ENCODE results near the gene GPRC5C. TPM values are rescaled to one million over a fixed set of nuclear protein-coding genes. Genes with fewer than 3 reads are reported as not detected.

GPRC5C gene
- total and polyA plus RNA-seq, 9 of the 15 experiments (the other 6 are each of a cell fraction or from before 2014, with no cell fraction given), result 0.28 to 9.0 (median 4.1) TPM

GRCh38 chr17:74386386-74386785 lies 45.5 kb upstream of the GPRC5C start (continued):
- TF ChIP-seq ZNF384 (IDR thresholded peaks at IDR 0.05; ENCODE audit: low read depth, low read length) (no peak), DDX20 (tag; IDR thresholded peaks at IDR 0.05; ENCODE audit: low read depth) (no peak), SIN3A (IDR thresholded peaks at IDR 0.05; ENCODE audit: borderline replicate concordance in 2 of 2, control insufficient read depth in 1 of 2, low read depth in 2 of 2, low read length in 2 of 2) (no peak), CREM (IDR thresholded peaks at IDR 0.05; ENCODE audit: low read depth) (0 out of 2 replicates have a peak, but pooled peaks have one; percentile 10), TARDBP (IDR thresholded peaks at IDR 0.05) (no peak), HMBOX1 (IDR thresholded peaks at IDR 0.05) (peak; percentile 86), TBP (optimal IDR thresholded peaks at IDR 0.05; ENCODE audit: low read depth, low read length) (no peak), CC2D1A (IDR thresholded peaks at IDR 0.05) (no peak), ILF3 (IDR thresholded peaks at IDR 0.05; ENCODE audit: borderline replicate concordance) (no peak), EZH2 (IDR thresholded peaks at IDR 0.05; ENCODE audit: borderline replicate concordance, low read depth, low read length) (no peak), MEF2D (tag; conservative IDR thresholded peaks at IDR 0.05; ENCODE audit: low read depth) (peak; percentile 41; the same call in 1 of the 2 replicates), ZNF174 (CRISPR knock-in tag; IDR thresholded peaks at IDR 0.05) (no peak), NFIC (IDR thresholded peaks at IDR 0.05) (0 out of 2 replicates have a peak, but pooled peaks have one; percentile 5), NR2C2 (CRISPR knock-in tag; IDR thresholded peaks at IDR 0.05) (no peak), NR2C2 (tag; IDR thresholded peaks at IDR 0.05) (peak; percentile 55; the same call in 1 of the 2 replicates), NFXL1 (CRISPR knock-in tag; IDR thresholded peaks at IDR 0.05) (no peak), FOXA3 (CRISPR knock-in tag; conservative IDR thresholded peaks at IDR 0.05 in 1 of 2, IDR thresholded peaks at IDR 0.05 in 1 of 2) (no peak), KHSRP (IDR thresholded peaks at IDR 0.05) (no peak), ZNF551 (CRISPR knock-in tag; IDR thresholded peaks at IDR 0.05) (no peak), ATF2 (CRISPR knock-in tag; IDR thresholded peaks at IDR 0.05) (no peak), ZBTB17 (CRISPR knock-in tag; IDR thresholded peaks at IDR 0.05) (peak; percentile 80; the same call in 1 of the 2 replicates), NFYB (IDR thresholded peaks at IDR 0.05; ENCODE audit: extremely low read depth, insufficient read length) (no peak), RCOR1 (IDR thresholded peaks at IDR 0.05; ENCODE audit: borderline replicate concordance in 1 of 2, low read depth in 2 of 2, low read length in 2 of 2) (no peak), PURB (CRISPR knock-in tag; IDR thresholded peaks at IDR 0.05; ENCODE audit: low read depth) (no peak), HMG20A (CRISPR knock-in tag; conservative IDR thresholded peaks at IDR 0.05) (no peak), CHAMP1 (IDR thresholded peaks at IDR 0.05) (no peak), GABPB1 (CRISPR knock-in tag; IDR thresholded peaks at IDR 0.05) (no peak)
